Activated CD4-positive, alpha-beta T cell treated with anti-CD3 and anti-CD28 coated beads for 36 hours (primary cell): ENCODE data around the gene NTM. TPM values are rescaled to one million over a fixed set of nuclear protein-coding genes. Genes with fewer than 3 reads are reported as not detected.

Experiments used
- ATAC-seq: fragments of 200-7000 bp; cut with Tn5 transposase; one replicate; pipeline ENCODE4 v1.10.0; 2021; ENCODE audit warnings: mild to moderate bottlenecking, moderate library complexity
- CTCF ChIA-PET: fragments of 350-600 bp; sonication (Branson Sonifier 250); formaldehyde crosslinking; loops from one replicate; lab custom pipeline; 2021; ENCODE audit warnings: antibody characterized with exemption; lab: Charles Lee
- POLR2A ChIA-PET: fragments of 350-600 bp; sonication (Branson Sonifier 250); formaldehyde crosslinking; loops from one replicate; lab custom pipeline; 2021; ENCODE audit warnings: antibody characterized with exemption, inconsistent platforms; lab: Charles Lee
- DNase-seq: peaks from one replicate; pipeline ENCODE4 v3.0.0-alpha.2; 2020
- H3K27ac Mint-ChIP-seq: one replicate; pipeline ENCODE4 v1.8.0; 2021; ENCODE audit warnings: mixed read lengths
- H3K27me3 Mint-ChIP-seq: one replicate; pipeline ENCODE4 v1.8.0; 2021; ENCODE audit warnings: mixed read lengths
- H3K36me3 Mint-ChIP-seq: one replicate; pipeline ENCODE4 v1.8.0; 2021; ENCODE audit warnings: low read depth, mixed read lengths
- H3K4me1 Mint-ChIP-seq: one replicate; pipeline ENCODE4 v1.8.0; 2021; ENCODE audit warnings: mixed read lengths
- H3K4me3 Mint-ChIP-seq: one replicate; pipeline ENCODE4 v1.8.0; 2021; ENCODE audit warnings: mild to moderate bottlenecking, moderate library complexity, mixed read lengths
- H3K9me3 Mint-ChIP-seq: one replicate; pipeline ENCODE4 v1.8.0; 2021; ENCODE audit warnings: low read depth, mixed read lengths
- intact Hi-C, 2 experiments: fragments of 100-400 bp; cut with DNase I in 1 of 2; cut with micrococcal nuclease in 1 of 2; formaldehyde crosslinking; loops; one replicate each; pipeline versions ENCODE4 v1.14.2 to v1.15.1; 2022 to 2024; cut with DNase I, micrococcal nuclease
- total RNA-seq, 2 experiments: library from RNA; stranded (reverse); gene quantifications; one replicate each; pipeline ENCODE4 v1.2.3, GENCODE V29; 2021

The NTM gene
- total RNA-seq, 2 experiments from 2014 or later, result not detected

DNA sequence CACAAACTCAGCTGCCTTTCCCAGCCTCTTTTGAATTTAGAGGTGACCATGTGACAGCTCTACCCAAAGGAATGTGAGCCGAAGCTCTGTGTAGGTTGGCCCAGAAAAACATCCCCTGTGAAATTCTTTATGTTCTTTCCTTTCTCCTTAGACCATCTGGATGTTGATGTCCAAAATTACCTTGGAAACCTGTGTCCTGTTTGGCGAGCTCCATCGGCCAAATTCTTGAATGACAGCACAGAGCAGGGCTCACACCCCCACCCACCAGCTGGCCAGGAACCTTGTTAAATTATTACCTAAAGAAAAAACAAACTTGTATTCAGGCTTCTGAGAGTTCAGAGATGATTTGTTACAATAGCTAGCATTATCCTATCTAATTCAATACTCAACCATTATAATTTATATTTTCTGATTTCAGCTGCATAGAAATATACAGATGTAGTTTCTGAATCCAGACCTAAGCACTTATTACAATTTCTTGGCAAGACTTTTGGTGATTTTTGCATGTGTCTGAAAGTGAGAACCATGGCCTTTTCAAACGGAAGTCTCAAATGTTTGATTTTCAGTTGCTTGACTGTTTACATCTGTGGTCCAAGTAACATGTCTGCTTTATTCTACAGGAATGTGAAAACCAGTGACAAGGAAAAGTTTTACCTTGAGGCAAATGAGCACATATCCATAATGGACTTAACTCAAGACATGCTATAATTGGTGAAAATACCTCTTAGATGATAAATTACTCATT, 554.2 kb downstream of the NTM start:
- CTCF ChIA-PET, result no interaction called here
- ATAC-seq (no peak), DNase-seq (no peak)
- Mint-ChIP-seq H3K27me3 (peaks cover 6% of the 10 kb centered on the region), H3K4me3 (no peak overlapping the region), H3K9me3 (no peaks in the 10 kb centered on the region), H3K36me3 (no peaks in the 10 kb centered on the region), H3K4me1 (no peaks in the 10 kb centered on the region), H3K27ac (no peak overlapping the region)
- POLR2A ChIA-PET, result no interaction called here
- intact Hi-C loops, result no loop called here

DNA sequence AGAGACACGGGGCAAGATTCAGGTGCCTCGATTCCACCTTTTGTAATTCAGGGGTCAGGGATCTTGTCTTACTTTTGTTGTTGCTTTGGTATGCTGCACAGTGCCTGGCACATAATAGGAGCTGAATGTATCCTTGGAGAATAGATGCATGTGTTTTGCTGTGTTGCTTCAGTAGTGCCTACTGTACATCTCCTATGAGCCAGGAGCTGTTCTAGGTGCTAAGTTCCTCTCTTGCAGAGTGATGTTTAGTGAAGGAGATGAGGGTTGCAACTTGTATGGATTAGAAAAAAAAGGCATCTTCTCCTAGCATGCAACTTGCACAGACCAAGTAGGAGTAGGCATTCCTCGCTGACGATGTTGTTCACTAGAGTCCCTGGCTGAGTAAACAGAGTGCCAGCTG, 555.4 kb downstream of the NTM start:
- intact Hi-C loops, result no loop called here
- Mint-ChIP-seq H3K4me3 (no peak overlapping the region), H3K36me3 (no peaks in the 10 kb centered on the region), H3K9me3 (no peaks in the 10 kb centered on the region), H3K27me3 (peaks cover 7% of the 10 kb centered on the region), H3K4me1 (no peaks in the 10 kb centered on the region), H3K27ac (no peak overlapping the region)
- POLR2A ChIA-PET, result interaction anchor here (0.6 kb wide), 1 partner anchor 64 kb away, joined by 3 read pairs; no protein-coding TSS in a partner anchor
- DNase-seq (no peak), ATAC-seq (no peak)
- CTCF ChIA-PET, result interaction anchor here (0.6 kb wide), 1 partner anchor 116 kb away, joined by 3 read pairs; no protein-coding TSS in a partner anchor

DNA sequence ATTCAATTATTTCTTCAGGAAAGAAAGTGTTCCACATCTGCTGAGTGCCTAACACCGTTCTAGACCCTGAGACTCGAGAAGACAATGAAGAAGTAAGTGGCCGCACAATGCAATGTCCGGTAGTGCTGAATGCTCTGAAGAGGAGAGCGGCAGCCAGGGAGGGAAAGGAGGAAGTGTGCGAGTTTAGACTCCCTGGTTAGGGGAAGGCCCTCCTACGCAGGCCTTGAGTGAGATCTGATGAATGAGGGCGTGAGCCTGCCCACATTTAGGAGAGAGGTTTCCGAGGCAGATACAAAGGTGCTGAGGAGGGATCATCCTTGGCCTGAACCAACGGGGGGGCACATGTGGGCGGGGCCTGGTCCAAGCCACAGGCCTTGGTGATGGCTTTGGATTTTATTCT, 558.6 kb downstream of the NTM start:
- intact Hi-C loops, result no loop called here
- DNase-seq (no peak), ATAC-seq (no peak)
- H3K9me3 Mint-ChIP-seq, result no peaks in the 10 kb centered on the region
- peaks cover 7% of the 10 kb centered on the region for H3K27me3 Mint-ChIP-seq
- H3K4me1 Mint-ChIP-seq, result no peaks in the 10 kb centered on the region
- H3K4me3 Mint-ChIP-seq, result no peak overlapping the region
- ChIA-PET CTCF (no interaction called here), POLR2A (no interaction called here)
- no peak overlapping the region for H3K27ac Mint-ChIP-seq
- no peaks in the 10 kb centered on the region for H3K36me3 Mint-ChIP-seq

DNA sequence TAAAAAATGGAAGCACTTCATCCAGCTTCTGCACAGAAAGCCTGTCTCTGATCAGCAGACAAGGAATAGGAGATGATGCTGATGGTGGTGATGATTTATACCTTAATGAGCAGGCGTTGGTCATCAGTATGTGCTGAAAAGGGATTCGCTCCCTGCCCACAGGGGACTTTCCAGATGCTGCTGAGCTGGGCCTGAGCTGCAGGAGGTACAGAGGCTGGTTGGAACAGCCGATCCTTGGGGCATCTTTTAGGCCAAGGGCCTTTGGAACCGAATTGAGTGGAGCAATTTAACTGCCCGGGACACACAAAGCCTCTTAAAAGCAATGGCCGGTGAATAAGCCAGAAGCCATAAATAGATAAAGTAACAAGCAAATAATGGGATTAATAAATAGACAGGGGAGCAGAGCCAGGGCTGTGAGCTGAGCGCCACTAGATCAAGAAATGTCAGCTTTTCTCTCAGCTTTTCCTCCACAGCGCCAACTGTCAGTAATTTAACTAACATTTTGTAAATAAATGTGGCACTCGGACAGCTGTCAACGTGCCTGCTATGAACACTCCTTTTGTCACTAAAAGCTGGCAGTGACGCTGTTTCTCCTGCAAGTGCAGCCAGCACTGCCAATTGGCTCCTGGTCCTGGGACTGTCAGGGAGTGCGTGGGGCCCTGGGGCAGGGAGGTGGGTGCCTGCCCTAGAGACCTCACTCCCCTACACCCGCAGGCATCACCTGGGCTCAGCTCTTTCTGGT, 562.3 kb downstream of the NTM start:
- H3K27me3 Mint-ChIP-seq, result peaks cover 7% of the 10 kb centered on the region
- intact Hi-C loops, result no loop called here
- H3K4me1 Mint-ChIP-seq, result no peaks in the 10 kb centered on the region
- CTCF ChIA-PET, result interaction anchor here (0.7 kb wide), 1 partner anchor 822 kb away, joined by 4 read pairs; no protein-coding TSS in a partner anchor
- H3K9me3 Mint-ChIP-seq, result no peaks in the 10 kb centered on the region
- ATAC-seq (no peak), DNase-seq (no peak)
- H3K4me3 Mint-ChIP-seq, result no peak overlapping the region
- no peaks in the 10 kb centered on the region for H3K36me3 Mint-ChIP-seq
- POLR2A ChIA-PET, result no interaction called here
- no peak overlapping the region for H3K27ac Mint-ChIP-seq

DNA sequence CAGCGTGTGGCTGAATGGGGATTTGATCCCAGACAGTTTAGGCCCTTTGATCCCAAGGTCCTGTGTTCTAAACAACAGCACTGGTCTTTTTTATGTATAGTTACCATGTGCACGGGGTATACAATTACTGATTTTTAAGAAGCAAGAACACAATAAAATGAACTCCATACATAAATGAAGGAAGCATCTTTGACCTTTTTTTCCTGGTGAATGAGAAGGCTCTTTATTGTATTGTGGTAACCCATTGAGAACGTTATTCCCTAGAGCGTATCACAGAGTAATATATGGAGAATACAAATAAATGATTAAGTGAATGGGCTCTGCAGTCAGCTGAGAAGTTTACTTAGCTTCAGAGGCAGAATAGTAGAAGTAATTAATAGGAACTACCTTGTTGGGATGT, 563.6 kb downstream of the NTM start:
- DNase-seq (no peak), ATAC-seq (no peak)
- peaks cover 3% of the 10 kb centered on the region for H3K27me3 Mint-ChIP-seq
- ChIA-PET POLR2A (no interaction called here), CTCF (no interaction called here)
- intact Hi-C loops, result no loop called here
- H3K9me3 Mint-ChIP-seq, result no peaks in the 10 kb centered on the region
- H3K27ac Mint-ChIP-seq, result no peak overlapping the region
- no peaks in the 10 kb centered on the region for H3K36me3 Mint-ChIP-seq
- H3K4me1 Mint-ChIP-seq, result no peaks in the 10 kb centered on the region
- no peak overlapping the region for H3K4me3 Mint-ChIP-seq

DNA sequence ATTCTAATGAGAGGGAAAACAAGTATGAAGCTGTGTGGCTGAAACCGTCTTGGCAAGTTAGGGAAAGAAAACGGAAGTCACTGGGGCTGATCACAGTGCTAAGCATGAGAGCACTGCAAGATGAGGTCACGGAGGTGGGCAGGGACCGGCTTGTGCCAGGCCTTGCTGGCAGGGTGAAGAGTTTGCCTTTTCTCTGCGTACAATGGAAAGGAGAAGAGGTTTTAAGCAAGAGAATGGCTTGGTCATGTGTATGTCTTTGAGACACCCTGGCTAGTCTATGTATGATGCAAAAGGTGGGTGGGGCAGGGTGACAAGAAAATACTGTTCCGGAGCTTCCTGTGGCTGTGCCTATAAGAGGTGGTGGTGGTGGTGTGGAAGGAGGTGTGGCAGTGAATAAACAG, 567.9 kb downstream of the NTM start:
- Mint-ChIP-seq H3K27ac (no peak overlapping the region), H3K9me3 (no peaks in the 10 kb centered on the region), H3K4me1 (no peaks in the 10 kb centered on the region), H3K27me3 (no peaks in the 10 kb centered on the region), H3K4me3 (no peak overlapping the region), H3K36me3 (no peaks in the 10 kb centered on the region)
- no peak for DNase-seq
- no peak for ATAC-seq
- CTCF ChIA-PET, result no interaction called here
- POLR2A ChIA-PET, result no interaction called here
- intact Hi-C loops, result no loop called here

DNA sequence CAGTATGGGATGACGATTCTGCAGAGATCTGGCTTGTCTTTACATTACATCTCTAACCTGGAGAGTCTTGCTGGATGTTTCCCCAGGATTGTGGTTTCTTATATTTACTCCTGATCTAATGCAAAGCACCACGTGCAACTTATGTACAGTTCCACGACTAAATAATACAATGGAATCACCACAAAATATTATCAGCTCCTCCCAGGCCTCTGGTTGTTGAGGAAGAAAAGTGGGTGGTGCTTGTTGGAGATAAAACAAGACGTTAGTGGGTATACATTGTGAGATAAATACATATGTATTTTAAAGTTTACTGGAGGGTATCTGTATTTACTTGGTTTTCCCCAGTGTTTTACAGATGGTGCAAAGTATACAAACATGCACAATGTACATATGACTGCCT, 569.7 kb downstream of the NTM start:
- H3K4me1 Mint-ChIP-seq, result no peaks in the 10 kb centered on the region
- ATAC-seq, result no peak
- intact Hi-C loops, result no loop called here
- no peaks in the 10 kb centered on the region for H3K36me3 Mint-ChIP-seq
- DNase-seq, result no peak
- no peaks in the 10 kb centered on the region for H3K27me3 Mint-ChIP-seq
- POLR2A ChIA-PET, result no interaction called here
- no peak overlapping the region for H3K4me3 Mint-ChIP-seq
- H3K27ac Mint-ChIP-seq, result no peak overlapping the region
- H3K9me3 Mint-ChIP-seq, result no peaks in the 10 kb centered on the region
- CTCF ChIA-PET, result no interaction called here

DNA sequence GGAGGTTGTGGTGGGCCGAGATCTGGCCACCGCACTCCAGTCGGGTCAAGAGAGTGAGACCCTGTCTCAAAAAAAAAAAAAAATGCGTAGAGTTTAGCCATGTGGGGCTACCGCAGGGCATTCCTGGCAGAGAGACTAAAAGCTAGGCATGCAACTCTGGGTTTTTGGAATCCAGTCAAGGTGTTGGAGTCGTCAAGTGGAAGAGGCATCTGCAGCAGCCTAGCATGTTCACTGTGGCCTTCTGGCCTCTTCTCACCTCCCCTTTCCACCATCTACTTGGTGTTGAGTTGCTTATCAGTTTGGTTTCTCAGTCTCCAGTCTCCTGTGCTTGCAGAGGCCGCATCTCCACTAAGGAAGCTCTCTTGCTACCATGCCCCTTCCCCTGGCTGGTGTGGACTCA, 572.5 kb downstream of the NTM start:
- H3K36me3 Mint-ChIP-seq, result no peaks in the 10 kb centered on the region
- POLR2A ChIA-PET, result no interaction called here
- ATAC-seq (no peak), DNase-seq (no peak)
- CTCF ChIA-PET, result no interaction called here
- H3K4me3 Mint-ChIP-seq, result no peak overlapping the region
- intact Hi-C loops, result no loop called here
- H3K9me3 Mint-ChIP-seq, result no peaks in the 10 kb centered on the region
- H3K27ac Mint-ChIP-seq, result no peak overlapping the region
- H3K4me1 Mint-ChIP-seq, result no peaks in the 10 kb centered on the region
- no peaks in the 10 kb centered on the region for H3K27me3 Mint-ChIP-seq

DNA sequence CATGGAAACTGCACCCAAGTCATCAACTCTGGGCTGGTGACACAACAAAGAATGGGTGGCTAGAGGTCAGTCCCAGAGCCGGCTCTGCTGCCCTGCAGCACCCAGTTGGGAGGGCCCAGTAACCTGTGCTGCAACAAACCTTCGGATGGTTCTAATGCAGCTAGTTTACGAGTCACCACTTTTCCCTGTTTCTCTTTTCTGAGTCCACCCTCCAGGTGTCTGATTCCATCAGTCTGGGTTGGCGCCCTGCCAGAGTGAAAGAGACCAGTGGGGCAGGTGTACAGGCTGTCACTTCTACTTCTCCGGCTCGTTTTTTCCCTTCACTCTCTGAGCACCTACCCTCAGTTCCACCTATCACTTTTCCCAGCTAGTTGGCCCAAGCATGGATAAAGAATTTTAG, 572.9 kb downstream of the NTM start:
- ChIA-PET CTCF (no interaction called here), POLR2A (no interaction called here)
- no peaks in the 10 kb centered on the region for H3K9me3 Mint-ChIP-seq
- H3K27me3 Mint-ChIP-seq, result no peaks in the 10 kb centered on the region
- DNase-seq (no peak), ATAC-seq (no peak)
- H3K4me1 Mint-ChIP-seq, result no peaks in the 10 kb centered on the region
- no peaks in the 10 kb centered on the region for H3K36me3 Mint-ChIP-seq
- H3K4me3 Mint-ChIP-seq, result no peak overlapping the region
- intact Hi-C loops, result no loop called here
- H3K27ac Mint-ChIP-seq, result no peak overlapping the region

DNA sequence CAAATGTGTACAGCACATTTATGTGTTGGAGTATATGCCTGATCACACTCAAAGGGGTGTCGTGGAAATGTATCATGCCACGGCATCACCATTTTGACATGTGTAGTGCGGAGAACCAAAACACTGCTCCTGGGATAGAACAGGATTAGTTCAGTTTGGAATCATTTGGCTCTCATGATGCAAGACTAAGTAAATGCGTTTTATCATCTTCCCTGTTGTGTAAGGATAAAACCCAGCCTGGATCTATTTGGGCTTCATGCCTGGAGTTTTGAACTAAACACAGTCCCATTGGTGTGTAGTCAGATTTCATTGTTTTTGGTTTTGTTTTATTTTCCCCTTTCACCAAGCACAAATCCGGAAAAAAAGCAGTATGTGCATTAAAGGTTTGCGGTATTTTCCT, 574.3 kb downstream of the NTM start:
- no peak overlapping the region for H3K4me3 Mint-ChIP-seq
- DNase-seq, result no peak
- no peaks in the 10 kb centered on the region for H3K36me3 Mint-ChIP-seq
- no peak overlapping the region for H3K27ac Mint-ChIP-seq
- intact Hi-C loops, result no loop called here
- no peaks in the 10 kb centered on the region for H3K4me1 Mint-ChIP-seq
- H3K9me3 Mint-ChIP-seq, result no peaks in the 10 kb centered on the region
- CTCF ChIA-PET, result no interaction called here
- H3K27me3 Mint-ChIP-seq, result no peaks in the 10 kb centered on the region
- POLR2A ChIA-PET, result no interaction called here
- ATAC-seq, result no peak

DNA sequence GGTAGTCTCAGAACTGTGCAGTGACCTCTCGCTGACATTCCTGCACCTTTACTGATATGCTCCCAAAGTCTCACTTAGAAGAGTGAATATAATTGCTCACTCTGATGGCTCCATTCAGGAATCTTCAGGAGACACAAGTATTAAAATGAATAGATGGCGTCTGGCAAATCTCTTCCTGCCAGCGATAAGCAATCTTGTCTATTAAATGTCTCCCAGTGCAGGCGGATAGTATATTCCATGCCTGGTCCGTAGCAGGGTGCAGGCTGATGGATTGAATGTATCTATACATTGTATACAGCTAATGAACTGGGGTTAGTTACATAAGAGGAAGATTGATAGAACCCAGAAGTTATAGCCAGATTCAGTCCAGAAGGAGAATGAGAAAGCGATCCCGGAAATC, 575.3 kb downstream of the NTM start:
- H3K27ac Mint-ChIP-seq, result no peak overlapping the region
- DNase-seq (no peak), ATAC-seq (no peak)
- no peaks in the 10 kb centered on the region for H3K9me3 Mint-ChIP-seq
- ChIA-PET CTCF (no interaction called here), POLR2A (no interaction called here)
- H3K36me3 Mint-ChIP-seq, result no peaks in the 10 kb centered on the region
- no peak overlapping the region for H3K4me3 Mint-ChIP-seq
- intact Hi-C loops, result no loop called here
- H3K4me1 Mint-ChIP-seq, result no peaks in the 10 kb centered on the region
- H3K27me3 Mint-ChIP-seq, result no peaks in the 10 kb centered on the region

DNA sequence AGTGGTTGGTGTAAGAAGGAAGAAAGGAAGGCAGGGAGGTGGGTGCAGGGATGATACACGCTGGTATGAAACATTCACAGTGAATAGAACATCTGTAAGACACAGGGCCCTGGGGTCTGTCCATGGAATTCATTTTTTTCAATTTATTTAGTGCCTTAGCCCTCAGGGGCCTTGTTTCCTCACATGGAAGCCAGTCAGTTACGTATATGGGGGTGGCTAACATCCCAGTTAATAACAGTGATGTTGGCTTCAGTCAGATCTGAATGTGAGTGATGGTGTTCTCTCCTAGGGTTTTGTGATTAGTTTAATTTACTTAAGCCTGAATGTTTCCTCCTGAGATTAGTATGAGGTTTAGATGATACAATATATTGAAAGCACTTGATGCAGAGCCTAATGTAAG, 577.1 kb downstream of the NTM start:
- POLR2A ChIA-PET, result no interaction called here
- H3K27ac Mint-ChIP-seq, result no peak overlapping the region
- intact Hi-C loops, result no loop called here
- DNase-seq (no peak), ATAC-seq (no peak)
- no peaks in the 10 kb centered on the region for H3K36me3 Mint-ChIP-seq
- H3K27me3 Mint-ChIP-seq, result no peaks in the 10 kb centered on the region
- no peak overlapping the region for H3K4me3 Mint-ChIP-seq
- CTCF ChIA-PET, result no interaction called here
- no peaks in the 10 kb centered on the region for H3K4me1 Mint-ChIP-seq
- no peaks in the 10 kb centered on the region for H3K9me3 Mint-ChIP-seq
